Esophagus squamous epithelium (tissue), 4 donors: ENCODE measurements around the gene SF3B2.

Experiments
- POLR2A ChIP-seq, 4 donors: fragments of 450-650 bp; IDR thresholded peaks; one replicate each; pipeline ENCODE4 v1.6.1; 2017; ENCODE audit warnings: antibody characterized with exemption in 4 of 4, mild to moderate bottlenecking in 4 of 4, moderate library complexity in 3 of 4
- TF ChIP-seq, protein P1 (sequence below), 6 experiments: fragments of 450-650 bp in 4 of 6; fragments of 200-600 bp in 2 of 6; sonication (generic) in 2 of 6; IDR thresholded peaks; one replicate each; pipeline ENCODE4 v1.5.1; 2016 to 2019; ENCODE audit warnings: antibody characterized with exemption in 6 of 6, mild to moderate bottlenecking in 4 of 6, moderate library complexity in 4 of 6

DNA sequence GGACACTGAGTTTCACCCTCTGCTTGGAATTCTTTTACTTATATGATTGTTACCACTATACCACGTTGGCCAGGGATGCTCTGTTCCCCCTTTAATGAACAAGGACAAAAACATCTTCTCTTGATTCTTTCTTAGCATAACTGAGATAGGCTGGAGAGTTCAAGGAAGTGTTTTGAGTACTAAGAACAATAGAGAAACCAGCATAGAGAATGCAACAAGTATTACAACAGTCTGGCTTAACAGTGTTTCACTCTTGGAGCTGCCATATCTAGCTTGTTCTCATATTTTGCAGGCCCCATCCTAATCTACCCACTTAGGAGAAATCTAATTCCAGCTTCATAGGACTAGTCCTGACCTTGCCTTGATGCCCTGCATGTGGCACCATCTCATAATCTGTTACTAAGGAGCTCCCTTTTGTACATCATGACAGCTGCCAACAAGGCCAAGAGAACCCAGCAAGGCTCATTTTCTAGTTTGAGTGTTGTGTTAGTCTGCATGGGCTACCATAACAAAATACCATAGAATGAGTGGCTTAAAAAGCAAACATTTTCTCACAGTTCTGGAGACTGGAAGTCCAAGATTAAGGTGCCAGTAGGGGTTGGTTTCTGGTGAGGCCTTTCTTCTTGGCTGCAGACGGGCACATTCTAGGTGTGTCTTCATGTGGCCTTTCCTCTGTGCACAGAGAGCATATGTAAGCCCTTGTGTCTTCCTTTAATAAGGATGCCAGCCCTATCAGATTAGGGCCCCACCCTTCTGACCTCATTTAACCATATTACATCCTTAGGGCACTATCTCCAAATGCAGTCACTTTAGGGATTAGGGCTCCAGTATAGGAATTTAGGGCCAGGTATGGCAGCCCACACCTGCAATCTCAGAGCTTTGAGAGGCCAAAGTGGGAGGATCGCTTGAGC is 55.7 kb downstream of the SF3B2 start:
- TF ChIP-seq, protein P1, sequence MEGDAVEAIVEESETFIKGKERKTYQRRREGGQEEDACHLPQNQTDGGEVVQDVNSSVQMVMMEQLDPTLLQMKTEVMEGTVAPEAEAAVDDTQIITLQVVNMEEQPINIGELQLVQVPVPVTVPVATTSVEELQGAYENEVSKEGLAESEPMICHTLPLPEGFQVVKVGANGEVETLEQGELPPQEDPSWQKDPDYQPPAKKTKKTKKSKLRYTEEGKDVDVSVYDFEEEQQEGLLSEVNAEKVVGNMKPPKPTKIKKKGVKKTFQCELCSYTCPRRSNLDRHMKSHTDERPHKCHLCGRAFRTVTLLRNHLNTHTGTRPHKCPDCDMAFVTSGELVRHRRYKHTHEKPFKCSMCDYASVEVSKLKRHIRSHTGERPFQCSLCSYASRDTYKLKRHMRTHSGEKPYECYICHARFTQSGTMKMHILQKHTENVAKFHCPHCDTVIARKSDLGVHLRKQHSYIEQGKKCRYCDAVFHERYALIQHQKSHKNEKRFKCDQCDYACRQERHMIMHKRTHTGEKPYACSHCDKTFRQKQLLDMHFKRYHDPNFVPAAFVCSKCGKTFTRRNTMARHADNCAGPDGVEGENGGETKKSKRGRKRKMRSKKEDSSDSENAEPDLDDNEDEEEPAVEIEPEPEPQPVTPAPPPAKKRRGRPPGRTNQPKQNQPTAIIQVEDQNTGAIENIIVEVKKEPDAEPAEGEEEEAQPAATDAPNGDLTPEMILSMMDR (IDR thresholded peaks at IDR 0.05) = no peak
- TF ChIP-seq POLR2A (IDR thresholded peaks at IDR 0.05) = no peak
